Endothelial cell of umbilical vein (primary cell): ENCODE data around the gene TRIM14.

Source experiments
- EZH2 ChIP-seq: IDR thresholded peaks from 2 replicates; pipeline ENCODE4 v1.6.1; 2012; ENCODE audit warnings: borderline replicate concordance, low read depth, mild to moderate bottlenecking, moderate library complexity, low read length, inconsistent platforms; ENCODE audit not compliant: severe bottlenecking
- FOS ChIP-seq: IDR thresholded peaks from 2 replicates; pipeline ENCODE4 v1.6.1; 2011; ENCODE audit warnings: mild to moderate bottlenecking, low read length, moderate library complexity, borderline replicate concordance; ENCODE audit not compliant: insufficient read depth
- GATA2 ChIP-seq: IDR thresholded peaks from 2 replicates; pipeline ENCODE4 v1.7.0; 2011; ENCODE audit warnings: low read depth, mild to moderate bottlenecking, moderate library complexity, mixed read lengths, low read length; ENCODE audit not compliant: insufficient read length, insufficient read depth
- JUN ChIP-seq: IDR thresholded peaks from 2 replicates; pipeline ENCODE4 v1.6.1; 2011; ENCODE audit warnings: borderline replicate concordance, low read depth; ENCODE audit not compliant: insufficient read length, insufficient read depth
- MYC ChIP-seq: IDR thresholded peaks from one replicate; pipeline ENCODE4 v1.6.1; 2011; ENCODE audit warnings: mild to moderate bottlenecking, low read depth, low read length
- POLR2A ChIP-seq: IDR thresholded peaks from 2 replicates; pipeline ENCODE4 v1.6.1; 2012; ENCODE audit warnings: low read depth, mild to moderate bottlenecking, control low read depth, low read length
- POLR2AphosphoS5 ChIP-seq: IDR thresholded peaks from 2 replicates; pipeline ENCODE4 v1.6.1; 2012; ENCODE audit warnings: low read depth, mild to moderate bottlenecking, control low read depth, low read length, moderate library complexity; ENCODE audit not compliant: insufficient read depth
- TF ChIP-seq, protein P1 (sequence below), 2 donors: IDR thresholded peaks; 1 replicate in 1 of 2; 2 replicates in 1 of 2; pipeline ENCODE4 v1.5.1; 2011; ENCODE audit warnings: low read length in 2 of 2, mild to moderate bottlenecking in 2 of 2, moderate library complexity in 2 of 2, control low read depth in 1 of 2, inconsistent platforms in 1 of 2, low read depth in 1 of 2; ENCODE audit not compliant: insufficient read depth in 1 of 2; ENCODE audit errors: extremely low read depth in 1 of 2
- TF ChIP-seq, protein P2 (sequence below): IDR thresholded peaks from 2 replicates; pipeline ENCODE4 v1.6.1; 2011; ENCODE audit not compliant: insufficient read depth, insufficient read length

DNA sequence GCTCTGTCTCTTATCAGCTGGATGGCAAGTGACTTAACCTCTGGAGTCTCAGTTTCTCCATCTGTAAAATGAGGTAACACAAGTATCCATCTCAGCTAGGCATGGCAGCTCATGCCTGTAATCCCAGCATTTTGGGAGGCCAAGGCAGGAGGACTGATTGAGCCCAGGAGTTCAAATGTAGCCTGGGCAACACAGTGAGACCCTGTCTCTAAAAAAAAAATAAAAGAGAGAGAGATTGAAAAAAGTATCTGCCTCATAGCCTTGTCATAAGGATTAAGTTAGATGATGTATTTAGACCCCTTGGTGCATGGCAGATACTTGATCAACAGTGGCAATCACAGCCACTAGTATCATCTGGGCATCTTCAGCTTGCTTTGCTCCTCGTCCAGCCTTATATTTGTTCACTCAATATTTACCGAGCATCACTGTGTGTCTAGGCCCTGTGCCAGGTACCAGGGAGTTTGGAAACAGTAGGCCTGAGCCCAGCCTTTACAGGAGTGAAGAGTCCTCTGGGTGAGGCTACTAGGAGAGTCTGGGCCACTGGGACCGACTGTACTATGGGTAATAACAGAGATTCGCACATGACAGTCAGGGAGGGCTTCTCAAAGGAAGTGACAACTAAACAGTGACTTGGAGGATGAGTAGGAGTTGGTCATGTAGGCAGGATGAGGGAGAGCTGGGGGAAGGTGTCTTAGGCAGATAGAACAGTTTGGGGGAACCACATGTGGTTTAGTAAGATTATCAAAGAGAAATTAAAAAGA lies 39.2 kb upstream of the TRIM14 start:
- no peak for TF ChIP-seq POLR2AphosphoS5
- TF ChIP-seq, protein P1, sequence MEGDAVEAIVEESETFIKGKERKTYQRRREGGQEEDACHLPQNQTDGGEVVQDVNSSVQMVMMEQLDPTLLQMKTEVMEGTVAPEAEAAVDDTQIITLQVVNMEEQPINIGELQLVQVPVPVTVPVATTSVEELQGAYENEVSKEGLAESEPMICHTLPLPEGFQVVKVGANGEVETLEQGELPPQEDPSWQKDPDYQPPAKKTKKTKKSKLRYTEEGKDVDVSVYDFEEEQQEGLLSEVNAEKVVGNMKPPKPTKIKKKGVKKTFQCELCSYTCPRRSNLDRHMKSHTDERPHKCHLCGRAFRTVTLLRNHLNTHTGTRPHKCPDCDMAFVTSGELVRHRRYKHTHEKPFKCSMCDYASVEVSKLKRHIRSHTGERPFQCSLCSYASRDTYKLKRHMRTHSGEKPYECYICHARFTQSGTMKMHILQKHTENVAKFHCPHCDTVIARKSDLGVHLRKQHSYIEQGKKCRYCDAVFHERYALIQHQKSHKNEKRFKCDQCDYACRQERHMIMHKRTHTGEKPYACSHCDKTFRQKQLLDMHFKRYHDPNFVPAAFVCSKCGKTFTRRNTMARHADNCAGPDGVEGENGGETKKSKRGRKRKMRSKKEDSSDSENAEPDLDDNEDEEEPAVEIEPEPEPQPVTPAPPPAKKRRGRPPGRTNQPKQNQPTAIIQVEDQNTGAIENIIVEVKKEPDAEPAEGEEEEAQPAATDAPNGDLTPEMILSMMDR (IDR thresholded peaks at IDR 0.05; ENCODE audit: extremely low read depth in 1 of 2, insufficient read depth in 1 of 2, low read depth in 1 of 2, low read length in 2 of 2) = no peak
- TF ChIP-seq, protein P2, sequence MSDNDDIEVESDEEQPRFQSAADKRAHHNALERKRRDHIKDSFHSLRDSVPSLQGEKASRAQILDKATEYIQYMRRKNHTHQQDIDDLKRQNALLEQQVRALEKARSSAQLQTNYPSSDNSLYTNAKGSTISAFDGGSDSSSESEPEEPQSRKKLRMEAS = no peak
- no peak for TF ChIP-seq JUN
- TF ChIP-seq EZH2 = no peak
- TF ChIP-seq FOS = no peak
- TF ChIP-seq POLR2A = no peak
- no peak for TF ChIP-seq MYC
- no peak for TF ChIP-seq GATA2
